NK-92 (cell line): ENCODE data around the gene SPDEF.

Source experiments
- DNase-seq: peaks from one replicate; lab custom pipeline; 2025; ENCODE audit not compliant: unreplicated experiment; lab: John Stamatoyannopoulos, UW

The SPDEF gene

GRCh38 chr6:34546551-34547321 lies 9.4 kb downstream of the SPDEF start:
- no peak for DNase-seq

DNA sequence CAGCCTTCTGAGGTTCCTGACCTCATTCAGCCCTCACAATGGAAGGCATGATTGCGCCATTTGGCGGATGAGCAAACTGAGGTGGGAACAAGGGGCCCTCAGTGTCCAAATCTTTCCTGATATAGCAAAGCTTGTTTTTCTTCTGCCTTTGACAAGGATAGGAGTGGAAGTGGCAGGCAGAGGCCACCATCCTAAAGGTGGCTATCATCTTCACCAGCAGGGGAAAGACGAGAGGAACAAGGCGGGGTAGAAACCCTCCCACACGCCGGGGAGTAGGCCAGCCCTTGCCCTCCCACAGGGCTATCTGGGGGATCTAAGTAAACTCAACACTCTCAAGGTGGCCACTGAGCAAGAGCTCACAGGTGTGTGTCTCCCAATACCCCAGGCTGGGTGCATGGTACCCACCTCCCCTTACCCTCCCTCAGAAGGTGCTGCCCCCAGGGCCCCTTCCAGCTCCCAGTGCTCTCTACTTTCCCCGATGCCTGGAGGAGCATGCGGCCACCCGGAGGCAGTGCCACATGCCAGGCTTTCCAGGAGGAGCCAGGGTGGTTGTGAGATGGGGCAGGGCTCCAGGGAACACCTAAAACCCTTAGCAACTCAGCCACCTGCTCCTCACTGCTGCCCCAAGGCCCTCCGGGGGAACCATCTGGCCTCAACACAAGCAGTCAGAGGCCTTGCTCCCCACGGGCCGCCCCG lies 11.2 kb downstream of the SPDEF start:
- DNase-seq = no peak

- DNase-seq = no peak
Measured at GRCh38 chr6:34544052-34544604, 12.0 kb downstream of the SPDEF start.

DNA sequence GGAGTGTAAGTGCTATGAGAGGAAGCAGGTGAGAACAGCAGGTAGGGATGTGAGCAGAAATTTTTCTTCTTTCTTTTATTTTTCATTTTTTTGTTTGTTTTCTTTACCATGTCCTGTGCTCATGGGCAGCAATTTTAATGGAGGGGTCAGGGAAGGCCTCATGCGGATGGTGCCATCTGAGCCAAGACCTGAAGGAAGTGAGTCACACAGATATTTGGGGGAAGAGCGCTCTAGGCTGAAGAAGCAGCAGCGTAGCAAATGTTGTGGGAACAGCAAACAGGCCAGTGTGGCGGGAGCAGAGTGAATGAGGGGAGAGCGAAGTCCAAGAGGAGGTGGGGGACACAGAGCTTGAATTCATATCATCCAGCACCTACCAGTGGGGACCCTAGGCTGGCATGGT lies 12.7 kb downstream of the SPDEF start:
- no peak for DNase-seq

DNA sequence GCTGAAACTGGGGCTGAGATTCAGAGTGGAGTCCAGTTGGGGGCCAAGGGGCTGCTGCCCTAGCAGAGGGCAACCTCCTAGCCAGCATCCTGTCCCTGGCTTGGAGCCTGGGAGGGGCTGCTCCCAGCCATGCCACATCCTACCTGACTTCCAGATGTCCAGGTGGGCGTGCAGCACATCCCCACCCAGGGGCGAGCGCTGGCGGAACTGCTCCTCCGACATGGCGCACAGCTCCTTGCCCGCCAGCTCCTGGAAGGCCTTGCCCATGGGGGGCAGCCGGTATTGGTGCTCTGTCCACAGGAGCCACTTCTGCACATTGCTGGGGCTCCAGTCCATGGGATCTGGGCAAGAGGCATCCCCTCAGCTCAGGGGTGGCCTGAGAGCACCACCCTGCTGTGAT lies 15.3 kb downstream of the SPDEF start:
- no peak for DNase-seq

DNA sequence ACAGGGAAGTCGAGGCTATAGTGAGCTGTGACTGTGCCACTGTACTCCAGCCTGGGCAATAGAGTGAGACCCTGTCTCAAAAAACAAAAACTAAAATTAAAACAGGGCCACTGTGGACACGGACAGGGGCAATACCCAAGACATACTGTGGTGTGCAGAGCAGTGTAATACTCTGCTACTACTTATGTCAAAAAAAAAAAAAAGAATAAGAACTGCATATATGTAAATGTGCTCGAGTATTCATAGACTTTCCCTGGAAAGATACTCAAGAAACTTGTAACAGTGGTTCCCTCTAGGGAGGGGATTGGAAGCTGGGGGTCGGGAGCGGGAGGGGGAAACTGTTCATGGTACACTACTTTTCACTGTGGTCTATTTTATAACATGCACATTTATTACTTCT lies 15.9 kb downstream of the SPDEF start:
- no peak for DNase-seq

- DNase-seq = no peak
Measured at GRCh38 chr6:34539181-34539580, 16.9 kb downstream of the SPDEF start.

DNA sequence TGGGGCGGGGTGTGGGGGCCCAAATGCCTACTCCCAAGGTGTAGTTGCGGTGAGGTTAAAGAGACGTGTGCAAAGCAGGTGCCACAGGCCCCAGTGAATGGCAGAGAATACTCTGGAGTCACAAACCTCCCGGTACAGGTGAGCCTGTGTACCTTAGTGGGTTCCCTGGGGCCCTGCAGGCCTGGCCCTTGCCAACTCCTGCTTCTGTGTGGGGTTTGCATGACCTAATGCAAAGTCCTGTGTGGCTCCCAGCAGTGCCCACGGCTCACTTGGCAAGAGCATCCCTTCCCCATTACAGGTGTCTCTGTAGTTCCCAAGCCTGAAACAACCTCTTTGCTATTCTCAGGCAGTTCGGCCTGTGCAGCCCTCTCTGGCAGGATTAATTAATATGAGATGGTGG lies 17.5 kb downstream of the SPDEF start:
- no peak for DNase-seq

DNA sequence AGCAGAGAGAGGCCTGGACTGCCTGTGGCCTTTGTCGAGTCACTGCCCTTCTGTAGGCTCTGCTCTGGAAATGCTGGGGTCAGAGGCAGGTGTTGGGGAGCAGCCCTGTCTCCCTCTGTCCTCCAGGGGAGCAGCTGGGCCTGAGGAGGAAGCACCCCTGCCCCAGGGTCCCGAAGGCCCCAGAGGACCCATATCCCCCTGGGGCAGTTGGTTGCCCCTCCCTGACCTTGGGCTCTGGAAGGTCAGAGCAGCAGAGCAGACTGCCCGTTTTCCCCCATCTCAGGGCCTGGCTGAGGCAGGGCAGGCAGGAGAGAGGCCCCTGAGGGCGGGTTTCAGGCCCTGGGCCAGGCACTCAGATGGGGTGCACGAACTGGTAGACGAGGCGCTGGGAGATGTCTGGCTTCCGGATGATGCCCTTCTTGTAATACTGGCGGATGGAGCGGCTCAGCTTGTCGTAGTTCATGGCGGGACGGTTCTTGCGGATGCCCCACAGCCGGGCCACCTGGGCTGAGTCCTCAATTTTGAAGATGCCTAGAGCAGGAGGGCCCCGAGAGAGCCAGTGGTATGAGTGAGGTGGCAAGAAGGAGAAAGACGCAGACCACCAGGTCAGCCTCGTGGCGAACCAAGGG lies 18.1 kb downstream of the SPDEF start:
- no peak for DNase-seq

DNA sequence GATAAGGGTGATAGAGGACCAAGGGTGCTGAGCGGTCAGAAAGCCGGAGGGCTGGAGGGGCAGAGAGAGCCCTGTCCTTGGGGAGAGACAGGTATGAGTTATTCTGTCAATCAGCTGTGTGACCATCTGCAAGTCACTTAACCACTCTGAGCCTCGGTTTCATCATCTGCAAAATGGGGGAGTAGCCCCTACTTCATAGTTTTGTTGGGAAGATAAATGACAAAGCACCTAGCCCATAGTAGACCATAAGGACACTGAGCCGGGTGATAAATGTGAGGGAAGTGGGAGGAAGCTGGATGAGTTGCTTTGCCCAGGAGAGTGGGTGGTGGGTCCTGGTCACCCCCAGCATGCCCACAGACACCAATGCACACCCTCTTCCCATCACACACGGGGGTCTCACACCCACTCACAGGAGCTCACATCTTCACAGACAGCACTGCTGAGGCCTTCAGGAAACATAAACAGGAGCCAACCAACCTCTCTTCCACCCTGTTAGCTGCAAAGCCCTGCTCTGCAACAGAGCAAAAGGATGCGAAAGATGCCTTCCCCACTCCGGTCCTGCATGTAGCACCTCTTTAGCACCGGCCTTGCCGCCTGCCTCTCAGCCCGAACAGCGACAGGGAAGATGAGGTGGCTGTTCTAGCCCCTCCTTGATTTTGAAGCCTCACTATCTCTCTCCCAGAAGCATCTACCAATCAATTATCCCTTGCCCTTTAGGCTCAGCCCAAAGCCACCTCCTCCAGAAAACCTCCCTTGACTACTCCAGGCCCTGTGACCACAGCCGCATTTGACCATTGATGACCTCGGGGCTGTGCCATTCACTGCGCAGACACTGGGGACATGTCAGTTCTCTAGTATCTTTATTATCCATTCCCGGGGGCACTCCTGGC lies 18.9 kb downstream of the SPDEF start:
- DNase-seq = no peak

GRCh38 chr6:34536251-34536958 lies 19.7 kb downstream of the SPDEF start:
- DNase-seq = no peak

DNA sequence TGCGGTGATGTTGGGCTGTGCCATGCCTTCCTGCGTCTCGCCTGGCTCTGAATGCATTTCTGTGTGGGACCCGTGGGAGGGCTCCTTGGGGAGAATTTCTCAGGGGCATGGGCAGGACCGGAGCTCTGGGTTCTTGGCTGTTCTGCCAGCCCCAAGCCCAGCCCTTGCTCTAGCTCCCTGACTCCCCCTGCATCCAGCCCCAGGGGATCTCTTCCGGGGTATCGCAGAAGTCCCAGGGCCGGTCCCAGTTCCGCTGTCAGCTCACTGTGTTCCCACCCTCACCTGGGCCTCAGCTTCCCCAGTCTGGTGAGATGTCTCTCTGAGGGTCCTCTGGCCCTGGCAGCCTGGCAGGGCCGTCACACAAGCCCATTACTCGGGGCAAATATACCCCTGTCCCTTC lies 20.5 kb downstream of the SPDEF start:
- no peak for DNase-seq

DNA sequence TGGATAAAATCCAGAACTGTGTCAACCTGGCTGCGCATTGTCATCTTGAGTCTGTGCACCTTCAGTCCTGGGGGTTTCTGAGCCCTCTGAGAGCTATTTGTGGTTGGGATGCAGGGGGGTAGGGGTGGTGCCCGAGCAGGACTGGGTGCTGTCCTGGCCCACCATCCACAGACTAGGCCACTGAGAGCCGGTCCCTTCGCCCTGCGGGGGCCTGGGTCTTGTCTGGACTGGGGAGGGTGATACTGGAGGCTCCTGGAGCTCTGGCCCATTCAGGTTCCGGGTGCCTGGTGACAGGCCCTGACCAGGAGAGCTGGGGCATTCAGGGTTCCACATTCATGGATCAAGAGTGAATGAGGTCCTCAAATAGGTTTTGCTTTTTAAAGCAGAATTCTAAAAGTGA lies 20.9 kb downstream of the SPDEF start:
- no peak for DNase-seq

DNA sequence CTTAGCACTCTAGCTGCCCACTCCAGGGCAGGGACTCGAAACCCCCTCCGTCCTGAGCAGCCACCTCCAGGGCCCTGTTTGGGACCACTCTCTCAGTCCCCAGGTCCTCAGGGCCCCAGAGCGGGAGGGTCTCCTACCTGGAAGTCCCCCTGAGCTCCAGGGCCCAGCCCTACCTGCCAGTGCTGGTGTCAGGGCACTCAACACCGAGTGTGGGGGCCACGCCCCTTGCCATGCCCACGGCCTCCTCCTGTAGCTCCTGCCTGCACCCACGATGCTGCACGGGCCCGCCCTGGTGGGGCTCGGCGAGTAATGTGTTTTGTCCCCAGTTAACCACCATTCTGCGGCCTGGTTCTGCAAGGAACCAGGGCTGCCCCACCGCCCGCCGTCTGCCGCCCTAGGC lies 21.5 kb downstream of the SPDEF start:
- DNase-seq = no peak

DNA sequence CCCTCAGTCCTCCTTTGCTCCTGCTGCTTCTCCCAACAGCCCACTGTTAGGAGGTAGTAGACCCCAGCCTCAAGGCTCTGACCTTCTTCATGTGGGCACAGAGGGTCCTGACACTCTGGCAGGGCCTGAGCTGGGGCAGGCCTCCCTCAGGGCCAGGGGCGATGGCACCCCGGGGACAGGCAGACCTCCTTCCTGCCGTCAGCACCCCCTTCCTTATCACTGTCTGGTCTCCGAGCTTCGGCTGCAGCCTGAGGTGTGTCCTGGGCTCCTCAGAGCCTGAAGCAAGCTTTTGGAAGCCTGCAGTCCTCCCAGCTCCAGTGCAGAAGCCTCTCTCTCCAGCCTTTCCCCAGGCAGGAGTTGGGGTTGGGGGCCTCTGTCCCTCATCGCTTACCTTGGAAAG lies 22.0 kb downstream of the SPDEF start:
- no peak for DNase-seq

GRCh38 chr6:34532230-34532629 lies 23.9 kb downstream of the SPDEF start:
- no peak for DNase-seq

DNA sequence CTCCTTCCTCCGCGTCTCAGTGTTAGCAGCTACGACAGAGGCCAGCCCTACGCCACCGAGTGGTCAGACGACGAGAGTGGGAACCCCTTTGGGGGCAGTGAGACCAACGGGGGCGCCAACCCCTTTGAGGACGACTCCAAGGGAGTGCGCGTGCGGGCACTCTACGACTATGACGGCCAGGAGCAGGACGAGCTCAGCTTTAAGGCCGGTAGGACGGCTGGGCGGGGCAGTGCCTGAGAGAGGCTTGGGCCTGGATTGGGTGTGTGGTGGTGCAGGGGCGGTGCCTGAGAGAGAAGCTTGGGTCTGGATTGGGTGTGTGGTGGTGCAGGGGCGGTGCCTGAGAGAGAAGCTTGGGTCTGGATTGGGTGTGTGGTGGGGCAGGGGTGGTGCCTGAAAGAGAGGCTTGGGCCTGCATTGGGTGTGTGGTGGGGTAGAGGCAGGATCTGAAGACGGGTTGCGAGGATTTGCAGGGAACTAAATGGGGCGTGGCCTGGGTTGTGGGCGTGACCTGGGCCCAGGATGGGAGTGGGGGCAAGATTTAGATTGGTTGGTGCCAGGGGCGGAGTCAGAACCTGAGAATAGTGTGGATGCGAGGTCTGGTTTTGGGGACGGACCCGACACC lies 24.4 kb downstream of the SPDEF start:
- DNase-seq = no peak

- no peak for DNase-seq
Measured at GRCh38 chr6:34530753-34531365, 25.3 kb downstream of the SPDEF start.

- no peak for DNase-seq
Measured at GRCh38 chr6:34529665-34530327, 26.3 kb downstream of the SPDEF start.
